H7 (cell line): ENCODE results near the gene EVC2. TPM values are rescaled to one million over a fixed set of nuclear protein-coding genes. Genes with fewer than 3 reads are reported as not detected.
"Not testable (repeated sequence)": the region's sequence is repeated elsewhere in the genome, so short reads cannot be mapped to it uniquely, and the experiment has no call there.

Experiments
- DNase-seq: peaks from one replicate; pipeline ENCODE4 v3.0.0; 2012
- H3K27me3 ChIP-seq: 2 replicates; pipeline ENCODE4 v1.6.0; 2011; ENCODE audit warnings: mild to moderate bottlenecking, low read length; ENCODE audit not compliant: control insufficient read depth, insufficient read depth
- H3K36me3 ChIP-seq: replicated peaks from 2 replicates; pipeline ENCODE4 v1.5.1; 2011; ENCODE audit warnings: low read length; ENCODE audit not compliant: control insufficient read depth, insufficient read depth
- H3K4me3 ChIP-seq: 2 replicates; pipeline ENCODE4 v1.5.1; 2011; ENCODE audit warnings: low read depth, mild to moderate bottlenecking, control low read depth, low read length, moderate library complexity; ENCODE audit not compliant: insufficient read depth
- total RNA-seq: library from RNA; depleted of rRNA; stranded (reverse); fragments of >200 nt; shearing (Covaris generic); gene quantifications from 2 replicates; pipeline ENCODE4 v1.2.3, GENCODE V29; 2014

EVC2 gene
- total RNA-seq, 1 experiment from 2014 or later, result 6.2 TPM

DNA sequence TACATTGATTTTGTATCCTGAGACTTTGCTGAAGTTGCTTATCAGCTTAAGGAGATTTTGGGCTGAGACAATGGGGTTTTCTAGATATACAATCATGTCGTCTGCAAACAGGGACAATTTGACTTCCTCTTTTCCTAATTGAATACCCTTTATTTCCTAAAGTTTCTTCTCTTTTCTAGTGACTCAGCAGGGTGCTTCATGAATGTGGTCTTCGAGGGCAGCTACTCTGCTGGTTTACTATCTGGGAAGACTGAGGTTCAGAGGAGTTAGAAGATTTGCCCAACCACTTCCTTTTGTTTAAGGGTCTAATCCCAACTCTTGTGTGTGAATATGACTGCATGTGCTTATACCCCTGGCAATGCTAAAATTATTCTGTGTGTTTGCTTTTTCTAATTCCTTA is 20.1 kb upstream of the EVC2 start:
- not testable (repeated sequence) for H3K36me3 ChIP-seq, H3K4me3 ChIP-seq, H3K27me3 ChIP-seq, DNase-seq

GRCh38 chr4:5724377-5724776 is 16.0 kb upstream of the EVC2 start:
- Histone ChIP-seq H3K4me3 (no peak overlapping the region), H3K27me3 (no peaks in the 10 kb centered on the region), H3K36me3 (peaks cover under 1% of the 10 kb centered on the region)
- no peak for DNase-seq

DNA sequence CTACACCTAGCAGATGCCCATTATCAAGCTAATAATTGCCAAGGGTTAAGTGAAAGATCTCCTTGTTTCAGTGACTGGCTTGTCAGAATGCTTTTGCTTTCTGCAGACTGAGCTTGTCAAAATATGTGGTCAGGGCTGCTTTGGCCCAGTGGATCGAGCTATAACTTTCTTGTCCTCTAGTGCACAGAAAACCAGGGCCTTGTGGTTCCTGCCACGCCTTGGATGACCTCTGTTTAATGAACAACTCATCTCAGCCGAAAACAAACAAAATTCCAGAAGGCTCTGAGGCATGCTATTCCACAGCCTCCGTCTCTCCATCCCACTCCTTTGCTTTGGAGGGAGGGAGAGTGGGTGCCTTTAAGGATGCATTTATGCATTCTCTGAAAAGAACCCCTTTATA is 14.0 kb upstream of the EVC2 start:
- Histone ChIP-seq H3K27me3 (no peaks in the 10 kb centered on the region), H3K4me3 (no peak overlapping the region), H3K36me3 (no peaks in the 10 kb centered on the region; the same call in 1 of the 2 replicates)
- DNase-seq, result no peak

GRCh38 chr4:5721923-5722322 is 13.6 kb upstream of the EVC2 start:
- no peak for DNase-seq
- H3K4me3 ChIP-seq, result no peak overlapping the region
- no peaks in the 10 kb centered on the region; the same call in 1 of the 2 replicates for H3K36me3 ChIP-seq
- no peaks in the 10 kb centered on the region for H3K27me3 ChIP-seq

GRCh38 chr4:5720980-5721379 is 12.6 kb upstream of the EVC2 start:
- Histone ChIP-seq H3K4me3 (no peak overlapping the region), H3K36me3 (no peaks in the 10 kb centered on the region; the same call in 1 of the 2 replicates), H3K27me3 (no peaks in the 10 kb centered on the region)
- DNase-seq, result no peak

- no peaks in the 10 kb centered on the region for H3K27me3 ChIP-seq
- DNase-seq, result no peak
- H3K36me3 ChIP-seq, result no peaks in the 10 kb centered on the region; the same call in 1 of the 2 replicates
- H3K4me3 ChIP-seq, result no peak overlapping the region
These were observed 11.9 kb upstream of the EVC2 start for GRCh38 chr4:5720157-5720850.

DNA sequence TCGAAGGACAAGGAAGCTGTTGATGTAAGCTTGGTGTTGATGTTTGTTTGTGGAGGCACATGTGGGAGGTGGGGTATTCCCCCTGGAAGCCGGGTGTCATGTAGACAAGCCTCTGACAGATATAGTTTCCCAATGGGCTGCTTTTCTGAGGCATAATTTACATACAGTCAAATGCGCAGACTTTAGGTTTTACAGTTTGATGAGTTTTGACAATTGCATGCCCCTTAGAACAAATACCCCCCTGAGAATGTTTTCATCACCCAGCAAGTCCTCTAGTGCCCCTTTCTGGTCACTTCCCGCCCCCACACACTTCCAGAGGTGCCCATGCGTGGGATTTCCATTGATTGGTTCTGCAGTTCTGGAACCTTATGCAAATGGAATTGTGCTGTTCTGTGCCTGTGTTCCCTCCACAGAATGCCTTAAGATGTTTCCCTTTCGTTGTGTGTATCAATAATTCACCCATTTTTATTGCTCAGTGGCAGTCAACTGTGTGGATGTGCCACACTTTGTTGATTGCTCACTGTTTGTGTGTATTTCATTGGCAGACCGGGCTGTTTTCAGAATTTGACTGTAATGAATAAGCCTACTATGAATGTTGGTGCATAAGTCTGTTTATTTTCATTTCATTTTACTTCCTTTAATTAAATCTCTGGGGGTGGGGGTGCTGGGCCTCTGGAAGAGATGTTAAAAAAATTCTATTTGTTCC is 11.1 kb upstream of the EVC2 start:
- Histone ChIP-seq H3K4me3 (no peak overlapping the region), H3K27me3 (no peaks in the 10 kb centered on the region), H3K36me3 (no peaks in the 10 kb centered on the region; the same call in 1 of the 2 replicates)
- no peak for DNase-seq

GRCh38 chr4:5718411-5718810 is 10.1 kb upstream of the EVC2 start:
- no peak for DNase-seq
- Histone ChIP-seq H3K36me3 (no peaks in the 10 kb centered on the region; the same call in 1 of the 2 replicates), H3K27me3 (no peaks in the 10 kb centered on the region), H3K4me3 (no peak overlapping the region)

- Histone ChIP-seq H3K27me3 (no peaks in the 10 kb centered on the region), H3K36me3 (no peaks in the 10 kb centered on the region; the same call in 1 of the 2 replicates), H3K4me3 (no peak overlapping the region)
- DNase-seq, result no peak
These were observed 9.2 kb upstream of the EVC2 start for GRCh38 chr4:5717449-5718158.

- H3K27me3 ChIP-seq, result peaks cover 5% of the 10 kb centered on the region; the same call in 1 of the 2 replicates
- no peak for DNase-seq
- H3K36me3 ChIP-seq, result no peaks in the 10 kb centered on the region; the same call in 1 of the 2 replicates
- no peak overlapping the region for H3K4me3 ChIP-seq
These were observed 8.0 kb upstream of the EVC2 start for GRCh38 chr4:5716391-5716790.

GRCh38 chr4:5715357-5715756 is 7.0 kb upstream of the EVC2 start:
- no peak for DNase-seq
- Histone ChIP-seq H3K4me3 (no peak overlapping the region), H3K27me3 (peaks cover 6% of the 10 kb centered on the region), H3K36me3 (no peaks in the 10 kb centered on the region; the same call in 1 of the 2 replicates)

DNA sequence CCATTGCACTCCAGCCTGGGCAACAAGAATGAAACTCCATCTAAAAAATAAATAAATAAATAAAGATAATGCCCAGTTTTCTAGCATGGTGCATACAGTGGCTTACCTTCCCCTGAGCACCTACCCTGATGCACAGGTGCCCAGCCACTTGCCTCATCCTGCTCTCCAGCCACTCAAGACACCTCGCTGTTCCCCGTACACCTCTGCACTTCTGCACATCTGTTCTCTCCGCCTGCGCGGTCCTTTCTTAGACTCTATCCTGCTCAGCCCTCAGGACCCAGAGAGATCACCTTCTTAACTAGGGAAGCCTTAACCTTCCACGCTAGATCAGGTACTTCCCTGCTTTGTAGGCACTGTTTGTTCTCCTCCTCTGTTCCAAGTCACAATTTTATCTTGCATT is 5.5 kb upstream of the EVC2 start:
- H3K4me3 ChIP-seq, result no peak overlapping the region
- DNase-seq, result no peak
- no peaks in the 10 kb centered on the region for H3K36me3 ChIP-seq
- H3K27me3 ChIP-seq, result peaks cover 10% of the 10 kb centered on the region

GRCh38 chr4:5712931-5713330 is 4.6 kb upstream of the EVC2 start:
- H3K36me3 ChIP-seq, result no peaks in the 10 kb centered on the region
- DNase-seq, result no peak
- H3K27me3 ChIP-seq, result peaks cover 11% of the 10 kb centered on the region
- H3K4me3 ChIP-seq, result no peak overlapping the region

- Histone ChIP-seq H3K4me3 (no peak overlapping the region), H3K36me3 (no peaks in the 10 kb centered on the region), H3K27me3 (peaks cover 12% of the 10 kb centered on the region)
- no peak for DNase-seq
These were observed 4.2 kb upstream of the EVC2 start for GRCh38 chr4:5712517-5712916.
